NCI-H774 (cell line): ENCODE data around the gene BEX3.
A peak's percentile ranks its signal among the peaks of the same experiment; 100 is the strongest.
"Not testable (repeated sequence)": the region's sequence is repeated elsewhere in the genome, so short reads cannot be mapped to it uniquely, and the experiment has no call there.

Experiments
- DNase-seq: peaks from one replicate; lab custom pipeline; 2025; lab: John Stamatoyannopoulos, UW

The BEX3 gene

DNA sequence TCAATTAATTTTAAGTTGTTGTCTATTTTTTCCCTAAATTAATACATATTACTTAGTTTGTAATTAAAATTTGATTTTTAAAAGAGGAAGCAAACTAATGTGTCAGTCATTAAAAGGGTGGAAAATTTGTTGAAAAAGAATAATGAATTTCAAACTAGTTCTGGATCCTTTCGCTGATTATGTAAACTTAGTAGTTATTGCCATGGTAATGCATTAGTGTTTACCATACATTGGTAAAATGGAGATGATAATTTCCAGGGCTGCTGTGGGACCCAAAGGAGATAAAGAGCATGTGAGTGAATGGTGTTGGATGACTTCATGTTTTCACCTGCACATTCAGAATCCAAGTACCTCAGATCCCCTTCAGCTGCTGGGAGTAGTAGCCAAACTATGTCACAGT, 6.5 kb downstream of the BEX3 start:
- no peak for DNase-seq

DNA sequence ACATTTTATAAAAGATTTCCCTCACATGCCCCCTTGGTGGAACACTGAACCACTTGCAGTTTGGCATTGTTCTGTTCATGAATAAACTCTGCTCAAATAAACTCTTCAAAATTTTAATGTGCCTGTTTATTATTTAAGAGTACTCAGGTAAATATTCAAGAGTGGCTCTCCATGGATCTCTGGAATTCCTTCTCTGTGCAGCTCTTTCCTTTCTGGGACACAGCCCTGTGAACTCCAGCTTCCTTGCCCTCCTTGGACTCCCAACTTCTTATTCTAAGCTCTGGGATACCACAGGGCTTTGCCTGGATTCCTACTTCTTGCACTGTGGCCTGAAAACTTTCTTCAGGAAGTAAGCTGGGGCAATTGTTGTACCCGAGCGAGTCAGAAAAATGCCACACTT, 8.3 kb downstream of the BEX3 start:
- DNase-seq: no peak

DNA sequence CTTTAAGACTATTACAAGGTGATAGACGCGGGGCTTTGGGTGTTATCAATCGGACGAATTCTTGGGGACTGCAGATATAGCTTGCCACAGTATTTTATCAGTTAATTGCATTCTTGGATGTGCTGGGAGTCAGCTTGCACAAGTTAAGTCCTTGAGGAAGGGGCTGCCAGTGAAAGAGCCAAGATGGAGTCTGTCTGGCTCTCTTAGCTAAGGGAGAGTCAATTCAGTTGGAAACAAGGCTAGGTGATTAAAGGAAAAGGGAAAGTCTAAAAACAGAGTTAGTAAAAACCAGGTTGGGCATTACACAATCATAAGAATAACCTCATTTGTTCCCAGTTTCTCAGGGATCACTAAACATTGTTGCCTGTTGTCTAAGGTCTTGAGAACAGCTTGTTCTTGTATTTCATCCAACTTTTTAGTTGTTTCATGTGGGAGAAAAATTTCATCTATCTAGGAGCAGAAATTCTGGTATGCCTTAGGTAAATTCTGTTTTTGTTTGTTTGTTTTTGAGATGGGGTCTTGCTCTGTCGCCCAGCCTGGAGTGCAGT, 9.0 kb downstream of the BEX3 start:
- DNase-seq: not testable (repeated sequence)

DNA sequence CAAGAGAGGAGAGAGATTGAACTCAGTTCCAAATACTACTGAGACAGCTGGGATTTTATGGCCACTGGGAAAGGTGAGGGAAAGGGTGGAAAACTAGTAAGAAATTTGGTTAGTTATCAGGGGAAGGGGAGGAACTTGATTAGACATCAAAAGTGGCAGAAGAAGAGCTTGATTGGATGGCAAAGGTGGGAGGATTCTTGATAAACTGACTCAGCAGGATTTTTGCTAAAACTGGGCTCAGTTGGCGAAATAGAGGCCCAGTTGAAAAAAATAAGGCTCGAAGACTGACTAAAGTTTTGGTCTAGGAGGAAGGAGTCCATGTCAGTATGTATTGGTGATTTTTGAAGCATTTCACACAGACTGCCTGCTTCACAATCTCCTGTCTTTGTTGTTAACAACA, 10.0 kb downstream of the BEX3 start:
- DNase-seq: no peak

DNA sequence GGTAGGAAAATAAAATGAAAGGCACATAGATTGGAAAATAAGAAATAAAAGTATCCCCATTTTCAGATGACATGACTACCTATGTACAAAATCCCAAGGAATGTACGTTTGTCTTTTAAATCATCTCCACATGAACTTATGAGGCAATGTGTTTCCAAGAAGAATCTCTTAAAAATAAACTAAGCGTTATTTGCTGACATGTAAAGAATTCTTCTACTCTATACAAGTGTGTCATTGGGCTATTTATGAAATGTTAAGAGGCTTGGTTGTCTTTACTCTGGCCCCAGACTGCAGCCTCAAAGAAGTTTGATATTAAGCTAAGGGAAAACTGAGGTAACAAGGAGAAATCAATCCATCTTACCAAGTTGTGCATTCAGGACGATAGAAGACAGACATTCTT, 17.1 kb downstream of the BEX3 start:
- no peak for DNase-seq

DNA sequence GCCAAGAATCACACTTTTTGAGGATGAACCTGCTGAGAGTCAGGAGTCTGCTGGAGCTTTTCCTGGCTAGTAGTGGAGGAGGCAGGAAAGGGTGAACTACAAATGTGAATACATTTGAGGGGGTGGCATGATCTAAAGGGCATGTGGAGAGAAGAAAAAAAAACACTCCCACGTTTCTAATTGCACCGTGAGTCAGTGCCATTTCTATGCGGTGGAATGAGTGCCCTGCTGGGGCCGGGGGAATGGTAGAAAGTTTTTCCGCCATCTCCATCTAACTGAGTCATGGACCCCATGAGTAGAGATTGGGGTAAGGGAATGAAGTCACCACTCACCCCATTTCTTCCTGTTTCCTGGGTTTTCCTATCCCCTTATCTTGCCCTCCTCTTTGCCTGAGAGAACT, 19.8 kb downstream of the BEX3 start:
- no peak for DNase-seq

DNA sequence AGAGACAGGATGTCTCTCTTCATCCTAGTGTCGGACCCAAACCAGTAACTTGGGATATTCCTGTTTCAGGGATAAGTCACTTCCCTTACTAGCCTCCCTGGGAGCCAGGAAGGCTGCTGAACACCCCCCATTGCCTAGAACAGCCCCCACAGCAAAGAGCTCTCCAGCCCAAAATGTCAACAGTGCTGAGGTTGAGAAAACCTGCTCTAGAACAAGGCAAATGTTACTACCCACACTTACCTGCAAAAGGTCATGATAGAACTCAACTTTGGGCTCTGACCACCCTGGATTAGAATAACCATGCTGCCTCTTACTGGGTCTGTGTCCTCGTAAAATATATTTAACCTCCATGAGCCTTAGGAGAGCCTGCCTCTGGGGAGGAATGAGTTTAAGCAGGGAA, 20.3 kb downstream of the BEX3 start:
- DNase-seq: no peak

DNA sequence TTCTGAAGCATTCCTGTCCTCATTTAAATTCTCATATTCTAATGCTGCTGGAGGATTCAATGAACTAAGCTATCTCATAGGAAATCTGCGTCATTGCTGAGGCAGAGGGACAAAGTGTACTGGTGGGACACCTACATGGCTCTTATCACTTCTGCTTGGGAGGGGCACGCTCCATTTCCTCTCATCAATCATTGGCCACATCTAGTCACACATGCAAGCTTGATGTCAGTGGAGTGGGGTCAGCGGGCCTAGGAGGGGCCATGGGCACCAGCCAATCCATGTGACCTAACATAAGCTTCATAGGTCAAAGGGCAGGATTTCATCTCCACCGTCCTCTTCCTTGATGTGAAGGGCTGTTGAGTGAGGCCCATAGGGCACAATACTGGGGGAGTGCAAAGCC, 21.4 kb downstream of the BEX3 start:
- no peak for DNase-seq

DNA sequence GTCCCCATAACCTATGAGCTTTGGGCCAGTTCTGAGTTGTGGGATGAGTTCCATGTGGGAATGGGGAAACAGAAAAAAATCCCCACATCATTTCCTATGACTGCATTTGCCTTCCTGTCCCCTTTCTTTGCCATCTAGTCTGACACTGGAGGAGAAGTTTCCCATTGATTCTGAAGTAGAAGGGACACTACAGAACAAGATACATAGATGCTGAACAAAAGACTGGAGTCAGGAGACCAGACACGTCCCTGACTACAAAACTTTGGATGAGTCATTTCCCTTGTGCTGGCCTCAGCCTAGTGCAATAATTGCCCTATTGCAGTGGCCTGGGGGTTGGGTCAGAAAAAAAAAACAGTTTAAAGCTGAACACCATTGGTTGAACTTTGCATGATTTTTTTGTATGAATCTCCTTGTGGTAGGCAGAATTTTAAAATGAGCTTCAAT, 22.1 kb downstream of the BEX3 start:
- no peak for DNase-seq

DNA sequence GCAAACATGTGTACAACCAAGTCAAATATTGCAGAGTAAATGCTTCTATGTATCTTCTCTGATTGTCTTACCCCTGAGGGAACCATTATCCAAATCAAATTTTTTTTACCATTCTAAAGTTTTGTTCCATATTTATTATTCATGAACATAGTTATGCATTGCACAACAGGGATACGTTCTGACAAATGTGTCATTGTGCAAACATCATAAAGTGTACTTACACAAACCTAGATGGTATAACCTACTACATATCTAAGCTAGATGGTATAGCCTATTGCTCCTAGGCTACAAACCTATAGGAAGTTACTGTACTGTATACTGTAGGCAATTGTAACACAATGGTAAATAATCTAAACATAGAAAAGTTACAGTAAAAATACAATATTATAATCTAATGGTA, 23.4 kb downstream of the BEX3 start:
- no peak for DNase-seq

DNA sequence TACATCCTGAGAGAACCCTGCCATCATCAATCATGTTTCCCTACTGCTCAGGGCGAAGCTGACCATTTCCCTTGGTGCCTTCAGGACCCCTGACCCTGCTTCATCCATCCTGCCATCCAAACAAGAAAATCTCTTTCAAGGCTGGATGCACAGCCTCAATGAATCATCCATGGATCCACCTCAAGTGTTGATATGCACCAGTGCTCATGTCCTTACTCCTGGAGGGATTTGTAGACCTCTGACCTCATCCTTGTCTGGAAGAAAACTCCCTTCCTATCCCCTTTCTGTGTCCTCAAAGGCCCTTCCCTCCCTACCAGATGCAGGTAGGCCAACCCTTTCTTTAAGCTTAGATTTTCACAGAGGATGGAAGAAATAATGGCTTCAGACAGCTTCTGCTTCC, 24.6 kb downstream of the BEX3 start:
- no peak for DNase-seq

DNA sequence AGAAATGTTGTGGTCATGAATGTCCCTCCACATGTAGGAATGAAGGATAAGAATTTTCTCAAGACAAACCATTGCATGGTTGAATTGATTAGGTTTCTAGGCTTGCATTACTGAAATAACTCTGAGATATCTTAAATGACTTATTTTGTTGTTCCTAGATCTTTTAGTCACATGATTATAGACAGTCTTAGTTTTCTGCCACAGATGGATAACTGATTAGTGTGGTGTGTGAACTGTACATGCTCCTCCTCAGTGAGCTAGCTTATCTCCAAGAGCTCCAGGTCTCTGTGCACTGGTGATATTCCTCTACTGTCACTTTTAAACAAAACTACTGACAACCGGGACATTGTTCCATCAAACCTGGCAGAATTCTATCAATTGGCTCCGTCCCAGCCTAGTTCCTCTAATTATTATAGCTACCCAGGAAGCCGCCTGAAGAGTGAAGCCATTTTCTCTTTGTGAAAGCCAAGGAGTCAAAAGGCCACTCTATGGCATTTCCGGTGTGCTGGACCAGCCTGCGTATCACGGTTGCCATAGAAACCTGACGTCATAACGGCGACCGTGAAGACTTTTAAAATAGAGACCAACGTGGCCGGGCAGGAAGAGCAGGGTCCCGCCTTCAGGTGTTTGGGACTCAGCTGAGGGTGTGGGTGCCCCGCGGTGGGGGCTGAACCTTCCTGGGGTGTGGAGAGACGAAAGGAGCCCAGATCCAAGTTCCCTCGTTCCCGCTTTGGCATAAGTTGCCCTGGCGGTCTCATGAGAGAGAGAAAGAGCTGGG, 28.1 kb downstream of the BEX3 start:
- peak; percentile 6 for DNase-seq

DNA sequence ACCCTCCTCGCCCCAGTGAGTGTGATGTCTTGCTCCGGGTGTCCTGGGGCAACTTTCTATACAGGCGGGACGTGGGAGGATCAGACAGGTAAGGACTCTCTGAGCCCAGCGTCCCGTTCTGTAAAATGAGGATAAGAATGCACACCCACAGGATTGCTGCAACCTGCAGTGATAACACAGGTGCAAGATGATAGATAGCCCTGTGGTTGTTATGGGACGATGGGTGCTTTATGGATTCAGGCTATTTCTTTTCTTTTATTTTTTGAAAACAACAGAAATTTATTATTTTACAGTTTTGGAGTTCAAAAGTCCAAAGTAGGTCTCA, 28.6 kb downstream of the BEX3 start:
- DNase-seq: no peak

DNA sequence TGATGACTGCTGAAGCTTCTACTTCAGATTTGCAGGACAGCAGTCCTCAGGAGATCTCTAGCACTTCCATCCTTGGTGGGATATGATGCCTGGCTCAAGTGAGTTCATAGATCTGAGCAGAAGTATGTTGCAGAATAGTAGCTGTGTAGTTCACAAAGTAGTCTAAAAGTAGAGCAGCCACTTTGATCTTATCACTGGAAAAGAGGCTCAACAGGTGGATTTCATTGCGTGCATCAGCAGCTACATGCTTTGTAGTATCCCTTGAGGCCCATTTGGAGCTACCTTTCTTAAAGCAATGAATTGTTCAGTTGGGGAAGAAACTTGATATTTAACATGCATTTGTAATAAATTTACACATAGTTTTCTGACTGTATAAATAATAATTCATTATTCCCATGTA, 29.9 kb downstream of the BEX3 start:
- DNase-seq: no peak

DNA sequence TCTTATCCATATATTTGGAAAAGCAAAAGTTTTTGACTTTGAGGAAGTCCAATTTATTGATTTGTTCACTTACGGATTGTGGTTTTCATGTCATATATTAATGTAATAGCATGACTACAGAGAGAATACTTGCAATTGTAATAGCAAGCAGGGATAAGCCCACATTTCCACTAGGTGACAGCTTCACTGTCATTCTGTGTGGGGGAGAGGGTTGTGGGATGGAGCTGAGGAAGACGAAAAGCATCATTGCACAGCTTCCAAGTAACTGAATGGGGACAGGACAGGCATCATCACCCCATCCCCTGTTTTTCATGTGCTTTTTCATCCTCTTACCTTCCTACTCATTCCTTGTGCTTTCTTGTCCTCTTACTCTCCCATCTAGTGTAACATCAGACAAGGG, 31.4 kb downstream of the BEX3 start:
- DNase-seq: no peak

DNA sequence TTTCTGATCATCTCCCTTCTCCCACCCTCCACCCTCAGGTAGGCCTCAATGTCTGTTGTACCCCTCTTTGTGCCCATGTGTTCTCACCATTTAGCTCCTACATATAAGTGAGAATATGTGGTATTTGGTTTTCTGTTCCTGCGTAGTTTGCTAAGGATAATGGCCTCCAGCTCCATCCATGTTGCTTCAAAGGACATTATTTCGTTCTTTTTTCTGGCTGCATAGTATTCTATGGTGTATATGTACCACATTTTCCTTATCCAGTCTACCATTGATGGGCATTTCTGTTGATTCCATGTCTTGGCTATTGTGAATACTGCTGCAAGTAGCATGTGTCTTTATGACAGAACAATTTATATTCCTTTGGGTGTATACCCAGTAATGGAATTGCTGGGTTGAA, 35.4 kb downstream of the BEX3 start:
- not testable (repeated sequence) for DNase-seq

DNA sequence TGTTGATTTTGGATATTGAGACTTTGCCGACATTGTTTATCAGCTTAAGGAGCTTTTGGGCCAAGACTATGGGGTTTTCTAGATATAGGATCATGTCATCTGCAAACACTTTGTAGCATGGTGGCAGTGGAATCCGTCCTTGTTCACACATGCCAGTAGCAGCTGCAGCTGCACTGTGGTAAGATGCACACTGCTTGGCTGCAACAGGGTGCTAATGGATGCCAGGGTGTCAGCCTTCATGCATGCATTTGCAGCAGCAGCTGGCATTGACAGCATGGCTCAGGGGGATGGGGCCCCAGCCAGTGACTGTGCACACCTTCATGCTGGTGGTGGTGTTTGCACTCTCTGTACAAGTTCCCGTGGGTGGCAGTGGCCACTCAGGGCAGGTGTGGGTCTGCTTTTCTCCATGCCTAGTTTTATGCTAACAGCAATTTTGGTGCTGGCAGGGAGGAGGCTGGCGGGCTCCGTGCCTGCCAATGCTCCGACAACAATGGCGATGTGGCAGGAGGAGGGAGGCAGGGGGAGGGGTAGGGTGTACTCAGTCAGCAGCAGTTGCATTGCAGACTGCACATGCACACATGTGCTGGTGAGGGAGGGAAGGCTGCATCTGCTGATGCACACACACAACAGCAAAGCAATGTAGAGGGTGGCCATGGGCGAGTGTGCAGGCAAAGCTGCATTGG, 37.5 kb downstream of the BEX3 start:
- DNase-seq: no peak

DNA sequence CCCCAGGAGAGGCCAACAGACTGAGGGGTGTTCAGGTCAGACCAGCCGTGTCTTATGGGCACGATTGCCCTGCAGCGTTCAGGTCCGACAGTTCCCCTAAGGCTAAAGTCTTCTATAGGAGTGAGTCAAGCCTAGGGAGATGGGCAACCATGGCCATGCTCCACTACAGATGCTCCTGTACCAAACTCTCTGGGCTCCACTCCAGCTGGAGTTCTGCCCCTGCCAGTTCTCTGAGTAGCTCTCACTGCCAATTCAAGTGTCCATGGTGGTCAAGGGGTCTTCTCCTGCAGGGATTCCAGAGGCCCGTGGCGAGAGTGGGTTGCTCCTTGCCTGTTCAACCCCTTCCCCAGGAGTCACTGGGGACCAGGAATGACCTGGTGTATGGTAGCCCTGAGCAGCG, 38.2 kb downstream of the BEX3 start:
- no peak for DNase-seq

DNA sequence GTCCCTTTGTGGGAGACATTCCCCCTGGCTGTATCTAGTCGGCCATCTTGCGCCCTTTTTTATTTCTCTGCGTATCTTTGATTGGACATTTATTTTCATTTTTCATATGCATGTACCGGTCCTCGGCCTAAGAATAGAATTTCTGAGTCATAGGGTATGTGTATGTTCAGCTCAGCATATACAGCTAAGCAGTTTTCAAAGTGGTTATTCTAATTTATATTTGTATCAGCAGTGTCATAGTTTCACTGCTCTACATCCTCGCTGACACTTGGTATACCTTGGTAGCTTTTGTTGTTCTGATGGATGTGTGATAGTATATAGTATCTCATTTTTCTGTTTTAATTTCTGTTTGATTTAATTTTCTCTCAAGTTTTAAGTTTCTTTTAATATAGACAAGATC, 38.7 kb downstream of the BEX3 start:
- DNase-seq: no peak

DNA sequence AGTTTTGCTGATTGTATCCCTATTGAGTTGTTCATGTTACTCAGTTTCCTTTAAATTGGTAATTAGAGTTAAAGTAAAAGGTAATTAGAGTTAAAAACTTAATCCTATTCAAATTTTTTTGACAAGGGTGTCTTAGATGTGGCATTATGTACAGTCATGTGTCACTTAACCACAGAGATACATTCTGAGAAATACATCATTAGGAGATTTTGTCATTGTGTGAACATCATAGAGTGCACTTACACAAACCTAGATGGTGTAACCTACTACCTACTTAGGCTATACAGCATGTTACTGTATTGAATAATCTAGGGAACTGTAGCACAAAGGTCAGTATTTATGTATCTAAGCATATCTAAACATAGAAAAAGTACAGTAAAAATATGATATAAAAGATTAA, 39.2 kb downstream of the BEX3 start:
- no peak for DNase-seq

DNA sequence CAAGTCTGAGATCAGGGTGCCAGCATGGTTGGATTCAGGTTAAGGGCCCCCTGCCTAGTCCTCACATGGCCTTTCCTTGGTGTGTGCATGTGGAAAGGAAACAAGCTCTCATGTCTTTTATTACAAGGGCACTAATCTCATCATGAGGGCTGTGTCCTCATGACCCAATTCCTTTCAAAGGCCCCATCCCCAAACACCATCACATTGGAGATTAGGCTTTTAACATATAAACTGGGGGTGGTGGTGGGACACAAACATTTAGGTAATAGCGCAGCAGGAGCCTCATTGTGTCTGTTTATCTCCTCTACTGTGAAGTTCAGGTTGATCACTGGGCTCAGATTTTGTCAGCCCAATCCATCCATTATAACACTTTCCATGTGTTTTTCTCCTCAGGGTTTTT, 41.0 kb downstream of the BEX3 start:
- no peak for DNase-seq

DNA sequence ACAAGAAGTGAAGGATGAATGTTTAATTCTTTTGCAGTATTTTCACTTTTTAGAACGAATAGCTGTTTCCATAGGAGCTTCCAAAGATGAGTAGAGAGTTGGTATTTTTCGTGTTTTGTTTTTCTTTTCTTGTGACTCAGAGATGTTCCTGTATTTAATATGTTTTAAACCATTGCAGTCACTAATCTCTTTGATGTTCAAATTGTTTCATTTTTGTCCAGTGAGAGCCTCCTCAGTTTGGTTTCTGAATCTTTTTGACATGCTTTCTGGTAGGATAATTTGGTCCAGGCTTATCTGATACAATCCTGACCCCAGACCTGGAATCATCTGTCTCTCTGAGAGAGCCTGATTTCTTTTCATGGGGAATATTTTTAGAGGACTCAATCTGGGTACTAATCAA, 41.6 kb downstream of the BEX3 start:
- no peak for DNase-seq

DNA sequence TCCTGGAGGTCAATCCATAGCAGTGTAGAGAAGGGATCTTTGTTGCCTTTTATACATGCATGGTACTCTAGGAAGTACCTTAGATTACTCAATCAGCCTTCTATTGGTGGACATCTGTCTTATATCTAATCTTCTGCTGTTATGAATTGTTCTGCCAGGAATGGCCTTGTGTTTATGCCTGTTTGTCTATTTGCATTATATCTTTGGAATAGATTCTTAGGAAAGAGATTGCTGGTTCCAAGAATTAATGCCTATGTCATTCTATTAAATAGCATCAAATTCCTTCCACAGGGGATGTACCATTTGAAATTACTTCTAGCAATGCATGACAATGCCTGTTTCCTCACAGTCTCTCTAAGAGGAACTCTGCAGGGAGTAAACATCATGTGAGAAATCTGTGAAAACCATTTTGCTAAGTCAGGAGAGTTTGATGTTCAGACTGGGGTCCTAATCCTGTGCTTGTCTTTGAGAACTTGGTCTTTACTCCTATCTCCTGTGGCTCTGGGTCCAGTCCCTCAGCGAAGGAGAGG, 42.5 kb downstream of the BEX3 start:
- DNase-seq: no peak
